PFSK-1 (cell line): ENCODE data around the gene NKAPD1.

ENCODE experiments used
- POLR2AphosphoS5 ChIP-seq: IDR thresholded peaks from 2 replicates; pipeline ENCODE4 v1.6.1; 2012; ENCODE audit warnings: low read depth, mild to moderate bottlenecking, control low read depth, low read length, moderate library complexity
- SIN3A ChIP-seq: IDR thresholded peaks from 2 replicates; pipeline ENCODE4 v1.6.1; 2012; ENCODE audit warnings: mild to moderate bottlenecking, low read length, moderate library complexity, borderline replicate concordance; ENCODE audit not compliant: insufficient read depth
- TAF1 ChIP-seq: IDR thresholded peaks from 2 replicates; pipeline ENCODE4 v1.6.1; 2012; ENCODE audit warnings: low read length, control low read depth, borderline replicate concordance; ENCODE audit not compliant: insufficient read depth
- TF ChIP-seq, protein P1 (sequence below), 2 experiments: IDR thresholded peaks; 2 replicates each; pipeline versions ENCODE4 v1.6.1 to v1.8.0; 2011 to 2012; ENCODE audit warnings: low read depth in 2 of 2, low read length in 2 of 2, control low read depth in 1 of 2, inconsistent platforms in 1 of 2, mild to moderate bottlenecking in 1 of 2, moderate library complexity in 1 of 2; ENCODE audit not compliant: insufficient read depth in 1 of 2

DNA sequence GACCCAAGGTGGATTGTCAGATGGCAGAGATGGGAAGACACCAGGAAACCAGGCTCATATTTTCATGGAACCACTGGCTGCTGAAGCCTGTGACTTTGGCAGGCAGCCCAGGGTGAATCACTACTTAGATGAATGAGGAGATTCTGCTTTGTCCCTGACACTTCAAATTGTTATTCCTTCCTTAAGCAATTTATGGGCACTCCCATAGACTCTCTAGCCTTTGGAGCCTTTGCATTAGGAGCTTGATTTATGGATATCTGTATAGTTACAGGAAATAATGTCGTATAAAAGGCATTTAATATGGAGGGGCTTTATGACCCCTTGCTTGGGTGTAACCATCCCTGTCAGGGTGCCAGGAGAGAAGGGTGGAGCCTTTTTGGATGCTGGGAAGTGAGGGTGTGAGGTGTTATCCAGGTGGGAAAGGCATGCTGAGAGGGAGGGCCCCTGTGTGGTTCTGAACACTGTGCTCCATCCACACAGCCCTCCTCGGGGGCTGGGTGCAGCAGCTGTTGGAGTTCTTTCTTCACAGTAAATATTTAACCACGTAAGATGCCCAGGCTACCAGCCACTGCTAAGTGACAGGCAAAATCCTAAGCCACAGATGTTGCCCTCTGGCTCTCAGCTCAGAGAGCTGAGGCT is 54.5 kb downstream of the NKAPD1 start:
- no peak for TF ChIP-seq POLR2AphosphoS5
- TF ChIP-seq, protein P1, sequence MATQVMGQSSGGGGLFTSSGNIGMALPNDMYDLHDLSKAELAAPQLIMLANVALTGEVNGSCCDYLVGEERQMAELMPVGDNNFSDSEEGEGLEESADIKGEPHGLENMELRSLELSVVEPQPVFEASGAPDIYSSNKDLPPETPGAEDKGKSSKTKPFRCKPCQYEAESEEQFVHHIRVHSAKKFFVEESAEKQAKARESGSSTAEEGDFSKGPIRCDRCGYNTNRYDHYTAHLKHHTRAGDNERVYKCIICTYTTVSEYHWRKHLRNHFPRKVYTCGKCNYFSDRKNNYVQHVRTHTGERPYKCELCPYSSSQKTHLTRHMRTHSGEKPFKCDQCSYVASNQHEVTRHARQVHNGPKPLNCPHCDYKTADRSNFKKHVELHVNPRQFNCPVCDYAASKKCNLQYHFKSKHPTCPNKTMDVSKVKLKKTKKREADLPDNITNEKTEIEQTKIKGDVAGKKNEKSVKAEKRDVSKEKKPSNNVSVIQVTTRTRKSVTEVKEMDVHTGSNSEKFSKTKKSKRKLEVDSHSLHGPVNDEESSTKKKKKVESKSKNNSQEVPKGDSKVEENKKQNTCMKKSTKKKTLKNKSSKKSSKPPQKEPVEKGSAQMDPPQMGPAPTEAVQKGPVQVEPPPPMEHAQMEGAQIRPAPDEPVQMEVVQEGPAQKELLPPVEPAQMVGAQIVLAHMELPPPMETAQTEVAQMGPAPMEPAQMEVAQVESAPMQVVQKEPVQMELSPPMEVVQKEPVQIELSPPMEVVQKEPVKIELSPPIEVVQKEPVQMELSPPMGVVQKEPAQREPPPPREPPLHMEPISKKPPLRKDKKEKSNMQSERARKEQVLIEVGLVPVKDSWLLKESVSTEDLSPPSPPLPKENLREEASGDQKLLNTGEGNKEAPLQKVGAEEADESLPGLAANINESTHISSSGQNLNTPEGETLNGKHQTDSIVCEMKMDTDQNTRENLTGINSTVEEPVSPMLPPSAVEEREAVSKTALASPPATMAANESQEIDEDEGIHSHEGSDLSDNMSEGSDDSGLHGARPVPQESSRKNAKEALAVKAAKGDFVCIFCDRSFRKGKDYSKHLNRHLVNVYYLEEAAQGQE (IDR thresholded peaks at IDR 0.05; ENCODE audit: insufficient read depth in 1 of 2, low read depth in 2 of 2, low read length in 2 of 2): no peak
- no peak for TF ChIP-seq TAF1
- no peak for TF ChIP-seq SIN3A
